GM12891 (cell line): ENCODE data around the gene TMEM212.
"Not testable (repeated sequence)": the region's sequence is repeated elsewhere in the genome, so short reads cannot be mapped to it uniquely, and the experiment has no call there.

Experiments
- DNase-seq: peaks from one replicate; pipeline ENCODE4 v3.0.0; 2011; ENCODE audit warnings: low spot score; ENCODE audit not compliant: insufficient read length
- FAIRE-seq: peaks from 2 replicates; lab custom pipeline; 2011; peaks lifted over from hg19 to GRCh38; lab: Jason Lieb, UNC
- PAX5 ChIP-seq: IDR thresholded peaks from 2 replicates; pipeline ENCODE4 v1.6.1; 2011; ENCODE audit warnings: low read length, moderate library complexity, mild to moderate bottlenecking; ENCODE audit not compliant: insufficient read depth, severe bottlenecking
- POLR2A ChIP-seq: IDR thresholded peaks from 2 replicates; pipeline ENCODE4 v1.6.1; 2011; ENCODE audit warnings: low read depth, low read length, control low read depth
- POLR2AphosphoS5 ChIP-seq: IDR thresholded peaks from 2 replicates; pipeline ENCODE4 v1.6.1; 2011; ENCODE audit warnings: low read depth, low read length, control low read depth
- POU2F2 ChIP-seq: IDR thresholded peaks from 2 replicates; pipeline ENCODE4 v1.6.1; 2011; ENCODE audit warnings: low read depth, mild to moderate bottlenecking, control low read depth, low read length, moderate library complexity
- SPI1 ChIP-seq: IDR thresholded peaks from 2 replicates; pipeline ENCODE4 v1.6.1; 2011; ENCODE audit warnings: low read depth, low read length, control low read depth
- TAF1 ChIP-seq: IDR thresholded peaks from 2 replicates; pipeline ENCODE4 v1.6.1; 2011; ENCODE audit warnings: low read depth, low read length, control low read depth

TMEM212 gene

DNA sequence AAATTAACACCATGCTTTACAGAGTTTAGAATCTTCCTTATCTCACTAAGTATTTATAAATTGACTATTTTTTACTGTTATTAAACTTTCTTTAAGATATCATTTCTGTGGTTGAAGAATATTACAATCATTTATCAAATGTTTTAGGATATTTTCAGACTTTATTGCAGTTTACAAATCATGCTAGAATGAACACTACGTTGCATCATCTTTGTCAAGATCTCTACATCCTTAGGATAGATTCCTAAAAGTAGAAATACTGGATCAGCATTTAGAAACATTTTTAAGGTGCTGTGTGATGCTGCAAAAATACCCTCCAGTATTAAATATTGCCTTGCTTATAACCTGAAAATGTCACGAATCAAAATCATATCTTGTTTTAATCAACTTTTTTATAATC, 30.3 kb upstream of the TMEM212 start:
- FAIRE-seq (no peak), DNase-seq (no peak)
- TF ChIP-seq SPI1 (no peak), POLR2AphosphoS5 (no peak), POU2F2 (no peak), TAF1 (no peak), POLR2A (no peak), PAX5 (no peak)

GRCh38 chr3:171813278-171813896, 29.8 kb upstream of the TMEM212 start:
- FAIRE-seq, result no peak
- no peak for TF ChIP-seq TAF1
- no peak for TF ChIP-seq SPI1
- TF ChIP-seq POLR2AphosphoS5, result no peak
- no peak for TF ChIP-seq PAX5
- TF ChIP-seq POLR2A, result no peak
- no peak for TF ChIP-seq POU2F2
- DNase-seq, result no peak

DNA sequence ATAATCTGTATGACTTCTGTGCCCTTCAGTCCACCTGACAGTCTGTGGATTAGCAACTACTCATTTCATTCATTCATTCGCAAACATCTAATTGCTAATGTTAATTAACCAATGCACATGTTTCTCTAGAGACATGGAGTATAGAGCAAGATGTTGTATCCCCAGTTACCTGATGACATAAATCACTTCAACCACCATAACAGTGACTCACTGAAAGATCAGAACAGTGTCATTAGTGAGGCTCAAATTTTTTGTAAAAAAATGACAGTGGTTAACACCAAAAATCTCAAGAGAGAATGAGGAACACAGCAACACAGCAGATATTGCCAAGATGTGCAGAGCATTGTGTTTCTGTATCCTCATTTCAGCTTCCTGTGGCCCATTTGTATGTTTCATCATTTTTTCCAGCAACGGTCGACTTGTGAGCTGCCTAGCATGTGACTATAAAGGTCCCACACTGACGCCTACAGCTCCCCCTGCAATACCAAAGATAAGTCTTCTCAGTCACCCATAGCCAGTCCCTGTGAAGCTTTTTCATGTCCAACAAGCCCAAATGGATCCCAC, 29.2 kb upstream of the TMEM212 start:
- DNase-seq (no peak), FAIRE-seq (no peak)
- TF ChIP-seq POLR2AphosphoS5 (no peak), TAF1 (no peak), POU2F2 (no peak), SPI1 (no peak)

DNA sequence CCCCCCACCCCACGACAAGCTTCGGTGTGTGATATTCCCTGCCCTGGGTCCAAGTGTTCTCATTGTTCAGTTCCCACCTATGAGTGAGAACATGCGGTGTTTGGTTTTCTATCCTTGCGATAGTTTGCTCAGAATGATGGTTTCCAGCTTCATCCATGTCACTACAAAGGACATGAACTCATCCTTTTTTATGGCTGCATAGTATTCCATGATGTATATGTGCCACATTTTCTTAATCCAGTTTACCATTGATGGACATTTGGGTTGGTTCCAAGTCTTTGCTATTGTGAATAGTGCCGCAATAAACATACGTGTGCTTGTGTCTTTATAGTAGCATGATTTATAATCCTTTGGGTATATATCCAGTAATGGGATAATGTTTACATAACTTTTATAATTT, 28.5 kb upstream of the TMEM212 start:
- DNase-seq, FAIRE-seq: not testable (repeated sequence)

- FAIRE-seq (no peak), DNase-seq (no peak)
- TF ChIP-seq TAF1 (no peak), POU2F2 (no peak), POLR2AphosphoS5 (no peak), POLR2A (no peak), PAX5 (no peak)
Measured at GRCh38 chr3:171815973-171816595, 27.1 kb upstream of the TMEM212 start.

DNA sequence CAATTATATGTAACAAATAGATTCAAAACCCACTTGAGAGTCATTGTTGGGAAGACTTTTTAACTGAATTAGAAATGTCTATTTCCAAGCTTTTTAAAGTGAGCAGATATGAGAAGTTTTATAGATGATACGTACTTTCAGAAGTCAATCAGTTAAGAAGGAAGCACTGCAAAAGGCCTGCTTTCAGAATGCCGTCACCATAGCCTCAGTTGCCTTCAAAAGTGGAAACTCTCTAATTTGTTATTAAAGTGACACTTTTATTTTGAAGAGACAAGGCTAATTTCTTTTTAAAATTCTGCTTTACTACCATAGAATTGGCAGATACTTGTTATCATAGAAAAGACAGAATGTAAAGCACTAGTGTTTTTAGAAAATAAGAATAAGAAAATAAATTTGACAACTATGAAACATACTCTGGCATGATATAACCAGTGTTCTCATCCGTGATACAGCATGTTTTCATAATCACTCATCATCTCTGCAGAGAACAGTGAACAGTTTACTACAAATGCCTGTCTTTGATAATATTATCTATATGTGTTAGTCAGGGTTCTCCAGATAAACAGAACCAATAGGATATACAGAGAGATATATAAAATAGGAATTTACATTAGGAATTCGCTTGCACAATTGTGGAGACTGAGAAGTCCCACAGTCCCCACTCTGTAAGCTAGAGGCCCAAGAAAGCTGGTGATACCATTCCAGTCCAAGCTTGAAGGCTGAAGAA, 25.9 kb upstream of the TMEM212 start:
- TF ChIP-seq TAF1 (no peak), PAX5 (no peak), POLR2A (no peak), POU2F2 (no peak), POLR2AphosphoS5 (no peak), SPI1 (no peak)
- DNase-seq (no peak), FAIRE-seq (no peak)

DNA sequence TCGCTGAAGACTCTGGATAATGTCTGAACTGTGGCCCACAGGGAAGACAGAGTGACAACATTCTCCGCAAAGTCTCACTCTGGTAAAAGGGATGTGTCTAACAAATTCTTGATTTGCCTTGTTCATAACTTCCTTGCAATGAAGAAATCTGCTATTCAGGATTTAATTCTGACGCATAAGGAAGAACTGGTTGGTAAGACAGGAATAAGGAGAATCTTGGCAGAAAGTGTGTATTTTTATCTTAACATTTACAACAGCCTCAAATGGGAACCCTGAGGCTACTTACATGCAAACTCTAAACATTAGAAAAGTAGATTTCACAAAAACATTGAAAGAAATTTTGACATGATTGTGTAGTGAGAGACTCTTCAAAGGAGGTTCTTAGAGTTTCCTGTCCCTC, 22.1 kb upstream of the TMEM212 start:
- FAIRE-seq, result no peak
- TF ChIP-seq TAF1 (no peak), POLR2A (no peak), SPI1 (no peak), POLR2AphosphoS5 (no peak), PAX5 (no peak), POU2F2 (no peak)

DNA sequence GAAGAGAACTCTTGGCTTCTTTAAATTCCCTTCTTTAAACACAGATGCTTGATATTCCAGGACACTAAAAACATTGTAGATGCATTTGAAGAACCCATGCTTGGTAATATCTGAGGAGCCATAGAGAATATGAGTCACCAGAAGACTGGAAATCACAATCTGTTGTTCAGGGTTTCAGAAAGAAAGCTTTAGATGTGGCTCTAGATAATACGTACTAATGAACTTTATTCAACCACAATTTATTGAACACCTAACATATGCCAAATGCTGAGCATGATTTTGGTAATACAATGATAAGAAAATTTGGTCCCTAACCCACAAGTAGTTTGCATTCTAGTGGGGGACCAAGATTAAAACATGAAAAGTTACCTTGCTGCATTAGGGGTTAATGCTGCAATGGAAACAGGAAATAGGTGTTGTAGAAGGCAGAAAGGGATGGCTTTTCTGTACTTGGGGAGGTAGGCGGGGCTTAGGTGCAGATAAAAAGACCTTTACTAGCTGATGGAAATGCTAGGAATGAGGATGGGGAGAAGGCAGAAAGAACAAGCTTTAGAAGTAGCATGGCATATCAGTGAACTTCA, 21.3 kb upstream of the TMEM212 start:
- FAIRE-seq (no peak), DNase-seq (no peak)
- TF ChIP-seq POLR2AphosphoS5 (no peak), SPI1 (no peak), POU2F2 (no peak), POLR2A (no peak), PAX5 (no peak), TAF1 (no peak)

More for the DNA sequence above, 22.1 kb upstream of the TMEM212 start:
- no peak for DNase-seq

GRCh38 chr3:171822431-171823106, 20.6 kb upstream of the TMEM212 start:
- TF ChIP-seq POLR2A (no peak), POU2F2 (no peak), SPI1 (no peak), PAX5 (no peak), TAF1 (no peak), POLR2AphosphoS5 (no peak)
- DNase-seq (no peak), FAIRE-seq (no peak)
